ENCODE measurements around the gene KRTAP2-1.
"Not testable (repeated sequence)": the region's sequence is repeated elsewhere in the genome, so short reads cannot be mapped to it uniquely, and the experiment has no call there.

Gene KRTAP2-1

GRCh38 chr17:41013606-41014005 is 33.5 kb downstream of the KRTAP2-1 start:
- DNase-seq (ENCODE audit: low read depth in 3 of 3, low spot score in 1 of 3) = no peak

DNA sequence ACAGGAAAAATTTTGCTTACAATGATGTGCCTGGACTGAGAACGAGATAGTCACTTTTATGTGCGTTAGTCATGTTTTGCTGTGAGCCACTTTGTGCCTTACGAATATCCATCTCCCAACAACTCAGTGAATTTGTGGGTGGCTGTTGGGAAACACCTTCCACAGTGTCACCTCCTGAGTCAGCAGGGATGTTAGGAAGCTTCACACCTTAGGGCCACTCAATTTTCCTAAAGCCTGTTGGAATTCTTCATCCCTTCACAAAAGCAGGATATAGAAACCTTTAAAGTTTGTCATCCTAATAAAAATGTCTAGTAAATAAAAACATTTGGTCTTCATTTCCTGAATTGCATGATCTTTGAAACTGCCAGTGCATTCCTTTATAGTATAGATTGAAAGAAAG is 33.9 kb downstream of the KRTAP2-1 start:
- DNase-seq (ENCODE audit: low read depth in 3 of 3, low spot score in 1 of 3) = no peak

DNA sequence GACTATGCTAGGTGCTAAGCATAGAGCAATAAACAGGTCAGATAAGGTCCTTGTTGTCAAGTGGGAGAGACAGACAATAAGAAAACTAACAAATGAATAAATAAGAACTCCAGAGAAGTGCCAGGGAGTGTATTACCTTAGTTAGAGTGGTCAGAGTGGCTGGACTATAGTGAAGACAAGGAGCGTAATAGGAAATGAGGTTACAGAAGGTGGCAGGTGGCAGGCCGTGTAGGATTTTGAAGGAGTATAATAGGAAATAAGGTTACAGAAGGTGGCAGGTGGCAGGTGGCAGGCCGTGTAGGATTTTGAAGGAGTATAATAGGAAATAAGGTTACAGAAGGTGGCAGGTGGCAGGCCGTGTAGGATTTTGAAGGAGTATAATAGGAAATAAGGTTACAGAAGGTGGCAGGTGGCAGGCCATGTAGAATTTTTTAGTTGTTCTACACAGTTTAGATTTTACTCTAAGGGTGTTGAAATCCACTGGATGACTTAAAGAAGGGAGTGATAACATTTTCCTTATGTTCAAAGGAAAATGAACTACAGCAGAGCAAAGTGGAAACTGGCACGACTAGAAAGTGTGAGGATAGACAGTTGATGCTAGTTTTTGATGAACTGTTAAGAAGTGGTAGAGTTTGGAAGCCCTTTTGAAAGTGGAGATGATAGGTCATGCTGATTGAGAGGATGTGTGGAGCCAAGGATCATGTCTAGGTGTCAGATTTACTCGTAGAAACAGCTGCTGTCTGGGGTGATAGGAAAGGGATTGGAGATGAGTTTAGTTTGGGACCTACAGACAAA is 34.6 kb downstream of the KRTAP2-1 start:
- no peak for DNase-seq (ENCODE audit: low read depth in 3 of 3, low spot score in 1 of 3)

DNA sequence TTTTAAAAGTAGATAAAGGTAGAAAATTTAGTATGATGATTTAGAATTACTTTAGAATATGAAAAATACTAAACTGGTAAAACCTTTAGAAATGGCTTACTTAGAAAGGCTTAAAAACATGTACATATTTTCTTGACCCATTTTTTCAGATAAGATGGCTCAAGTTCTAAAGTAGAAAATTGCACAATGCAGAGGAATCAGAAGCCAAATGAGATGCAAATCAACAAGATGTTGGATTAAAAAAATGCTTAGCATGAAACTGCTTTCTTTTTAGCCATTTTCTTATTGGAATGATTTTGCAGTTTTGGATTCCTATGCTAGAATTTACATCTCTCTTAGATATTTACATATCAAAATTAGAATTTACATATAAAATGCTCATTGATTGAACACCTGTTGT is 36.7 kb downstream of the KRTAP2-1 start:
- no peak for DNase-seq (ENCODE audit: low read depth in 3 of 3, low spot score in 1 of 3)

GRCh38 chr17:41009936-41010335 is 37.2 kb downstream of the KRTAP2-1 start:
- no peak for DNase-seq (ENCODE audit: low read depth in 3 of 3, low spot score in 1 of 3)

DNA sequence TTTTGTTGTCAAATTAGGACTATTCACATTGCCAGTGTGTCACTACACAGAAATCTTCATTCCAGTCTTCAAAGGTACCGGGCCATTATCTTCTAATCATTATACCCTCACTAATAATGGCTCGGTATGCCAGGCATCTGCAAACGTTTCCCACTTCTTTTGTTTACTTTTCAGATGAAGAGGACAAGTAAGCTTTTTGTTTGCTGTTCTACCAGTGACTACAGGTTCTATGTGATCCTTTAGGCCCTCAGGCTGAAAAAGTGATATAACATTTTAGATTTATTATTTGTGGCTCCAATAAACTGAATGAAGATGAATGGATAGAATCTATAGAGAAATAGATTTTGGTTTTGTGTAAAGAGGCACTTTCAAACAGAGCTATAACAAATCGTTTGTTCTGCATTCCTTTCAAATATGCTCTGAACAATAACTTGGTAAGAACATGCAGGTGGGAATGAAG is 37.8 kb downstream of the KRTAP2-1 start:
- DNase-seq (ENCODE audit: low read depth in 3 of 3, low spot score in 1 of 3) = no peak

GRCh38 chr17:41008811-41009210 is 38.3 kb downstream of the KRTAP2-1 start, which contains the start of gene KRTAP3-1:
Gene KRTAP3-1, minus strand, starts transcription at chr17:41009128. Its CDS starts 54 bp downstream, at chr17:41009074.
- DNase-seq (ENCODE audit: low read depth in 3 of 3, low spot score in 1 of 3) = no peak

GRCh38 chr17:41004397-41004796 is 42.7 kb downstream of the KRTAP2-1 start:
- DNase-seq (ENCODE audit: low read depth in 3 of 3, low spot score in 1 of 3) = no peak

- no peak for DNase-seq (ENCODE audit: low read depth in 3 of 3, low spot score in 1 of 3)
Observed at GRCh38 chr17:41003926-41004325, 43.2 kb downstream of the KRTAP2-1 start.

DNA sequence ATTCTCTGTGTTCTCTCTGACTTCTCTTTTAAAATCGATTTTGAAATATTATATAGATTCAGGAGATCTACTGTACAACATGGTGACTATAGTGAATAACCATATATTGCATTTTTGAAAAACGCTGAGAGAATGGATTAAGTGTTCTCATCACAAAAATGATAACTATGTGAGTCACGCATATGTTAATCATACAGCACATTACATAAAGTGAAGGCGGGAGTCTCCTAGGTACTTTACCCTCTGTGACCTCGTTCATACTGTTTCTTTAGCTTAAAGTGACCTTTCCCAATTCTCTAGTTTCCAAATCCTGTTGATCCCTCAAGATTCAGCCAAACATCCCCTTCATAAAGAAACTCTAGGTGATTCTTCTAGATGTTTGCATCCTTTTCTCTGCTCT is 44.3 kb downstream of the KRTAP2-1 start:
- no peak for DNase-seq (ENCODE audit: low read depth in 3 of 3, low spot score in 1 of 3)

GRCh38 chr17:41001795-41002194 is 45.3 kb downstream of the KRTAP2-1 start:
- DNase-seq (ENCODE audit: low read depth in 3 of 3, low spot score in 1 of 3) = no peak

DNA sequence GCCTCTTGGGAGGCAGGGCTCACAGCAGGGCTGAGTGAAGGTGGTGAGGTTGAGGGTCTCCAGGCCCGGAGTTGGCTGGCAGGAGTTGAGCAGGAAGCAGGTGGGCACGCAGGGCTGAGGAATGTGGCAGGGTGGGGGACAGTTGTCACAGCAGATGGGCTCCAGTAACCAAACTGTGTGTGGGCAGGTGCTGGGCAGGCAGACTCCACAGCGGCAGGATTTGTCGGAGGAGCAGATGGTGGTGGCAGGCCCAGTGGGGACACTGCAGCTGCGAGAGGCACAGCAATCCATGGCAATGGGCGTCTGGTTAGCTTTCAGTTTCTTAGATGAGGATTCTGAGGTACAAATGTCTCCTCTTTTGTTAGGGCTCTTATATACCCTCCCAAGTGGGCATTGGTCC is 47.6 kb downstream of the KRTAP2-1 start, which contains the start of gene KRTAP3-2:
KRTAP3-2 (minus strand) TSS at position 344 of the 400 bp plus-strand sequence; CDS start at position 291, 53 bp downstream.
- not testable (repeated sequence) for DNase-seq (ENCODE audit: low read depth in 3 of 3, low spot score in 1 of 3)

- no peak for DNase-seq (ENCODE audit: low read depth in 3 of 3, low spot score in 1 of 3)
Observed at GRCh38 chr17:40997361-40997760, 49.8 kb downstream of the KRTAP2-1 start.

DNA sequence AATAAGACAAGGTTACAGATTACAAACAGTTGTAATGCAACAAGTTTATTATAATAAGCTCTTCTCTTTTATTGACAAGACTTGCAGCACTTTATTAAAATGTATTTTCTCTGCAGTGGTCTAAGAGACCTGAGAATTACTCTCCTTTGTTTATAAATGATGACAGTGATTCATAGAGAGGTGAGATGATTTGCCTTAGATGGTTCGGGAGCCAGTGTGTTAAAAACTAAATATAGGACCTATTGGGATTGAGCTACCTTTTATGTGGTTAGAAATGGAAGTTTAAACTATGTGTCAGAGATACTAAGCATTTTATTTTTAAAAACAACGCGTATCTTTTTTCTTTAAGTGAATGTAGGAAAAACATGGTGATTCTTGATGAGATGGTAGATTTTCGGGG is 50.3 kb downstream of the KRTAP2-1 start:
- DNase-seq (ENCODE audit: low read depth in 3 of 3, low spot score in 1 of 3) = no peak

All from stimulated activated CD4-positive, alpha-beta T cell treated with anti-CD3 and anti-CD28 coated beads, TNF-alpha, amount 100 ng/mL, for 1 hour (primary cell).